HepG2 (cell line): ENCODE data around the gene SDK1. TPM values are rescaled to one million over a fixed set of nuclear protein-coding genes. Genes with fewer than 3 reads are reported as not detected.

Experiments used
- ATAC-seq: fragments of 200-7000 bp; cut with Tn5 transposase; 3 replicates; pipeline ENCODE4 v1.9.1; 2020; ENCODE audit warnings: mild to moderate bottlenecking, moderate library complexity
- BruUV-seq: library from RNA; stranded (reverse); fragments of 400-500 nt; replicated peaks from 2 replicates; lab custom pipeline; 2021; lab: Mats Ljungman, UMichigan
- CTCF ChIA-PET: fragments of 300-600 bp; formaldehyde crosslinking; extraction: SDS; loops from one replicate; lab custom pipeline; 2021; ENCODE audit warnings: low total read pairs, inconsistent platforms, low intra/inter-chr PET ratio; lab: Yijun Ruan, JAX
- POLR2A ChIA-PET: fragments of 350-600 bp; sonication (Branson Sonifier 250); formaldehyde crosslinking; loops from one replicate; lab custom pipeline; 2020; ENCODE audit warnings: antibody characterized with exemption, inconsistent platforms; lab: Yijun Ruan, JAX
- DNase-seq: peaks from one replicate; pipeline ENCODE4 v3.0.0-alpha.2; 2015; ENCODE audit warnings: low spot score
- FAIRE-seq: peaks from 3 replicates; lab custom pipeline; 2011; peaks lifted over from hg19 to GRCh38; lab: Jason Lieb, UNC
- H2AFZ ChIP-seq: one replicate; pipeline ENCODE4 v1.6.1; 2011; ENCODE audit warnings: low read length, inconsistent platforms
- H3K27ac ChIP-seq: fragments of 300-600 bp; 3 replicates; pipeline ENCODE4 v1.8.0; 2011; ENCODE audit warnings: mixed run types, mild to moderate bottlenecking, mixed read lengths, low read length, inconsistent platforms; ENCODE audit not compliant: insufficient read depth; ENCODE audit errors: extremely low read length
- H3K27me3 ChIP-seq, 2 experiments: fragments of 200-600 bp in 1 of 2; 2 replicates in 1 of 2; 3 replicates in 1 of 2; pipeline versions ENCODE4 v1.6.0 to v1.8.0; 2011; ENCODE audit warnings: low read length in 2 of 2, mild to moderate bottlenecking in 2 of 2, moderate library complexity in 2 of 2, inconsistent platforms in 1 of 2; ENCODE audit not compliant: insufficient read depth in 2 of 2, control insufficient read depth in 1 of 2
- H3K36me3 ChIP-seq, 2 experiments: fragments of 200-600 bp in 1 of 2; replicated peaks in 1 of 2; 2 replicates in 1 of 2; 3 replicates in 1 of 2; pipeline versions ENCODE4 v1.5.1 to v1.8.0; 2011; ENCODE audit warnings: low read length in 2 of 2, inconsistent platforms in 1 of 2; ENCODE audit not compliant: insufficient read depth in 2 of 2, control insufficient read depth in 1 of 2
- H3K4me1 ChIP-seq: 2 replicates; pipeline ENCODE4 v1.5.1; 2012; ENCODE audit warnings: low read length, inconsistent platforms; ENCODE audit not compliant: insufficient read depth
- H3K4me2 ChIP-seq: 2 replicates; pipeline ENCODE4 v1.6.0; 2011; ENCODE audit warnings: low read depth, low read length, inconsistent platforms
- H3K4me3 ChIP-seq, 3 experiments: fragments of 200-600 bp in 1 of 3; sonication (generic), shearing (Covaris generic) in 1 of 3; replicated peaks in 1 of 3; 2 replicates each; pipeline ENCODE4 v1.5.1; 2011 to 2016; ENCODE audit warnings: low read length in 3 of 3, inconsistent platforms in 2 of 3, low read depth in 2 of 3, mild to moderate bottlenecking in 2 of 3, control low read depth in 1 of 3, mixed read lengths in 1 of 3; ENCODE audit not compliant: insufficient read depth in 1 of 3
- H3K79me2 ChIP-seq: one replicate; pipeline ENCODE4 v1.6.1; 2011; ENCODE audit warnings: low read length, inconsistent platforms; ENCODE audit not compliant: insufficient read depth
- H3K9ac ChIP-seq: 2 replicates; pipeline ENCODE4 v1.6.0; 2011; ENCODE audit warnings: mild to moderate bottlenecking, low read depth, low read length, inconsistent platforms; ENCODE audit not compliant: insufficient read depth
- H3K9me3 ChIP-seq: 2 replicates; pipeline ENCODE4 v1.5.1; 2012; ENCODE audit warnings: mild to moderate bottlenecking, low read length
- H4K20me1 ChIP-seq: 2 replicates; pipeline ENCODE4 v1.6.0; 2011; ENCODE audit warnings: inconsistent platforms, mild to moderate bottlenecking, low read length, moderate library complexity; ENCODE audit not compliant: insufficient read depth
- AGO1 ChIP-seq: fragments of 200-400 bp; formaldehyde crosslinking; IDR thresholded peaks from 2 replicates; pipeline ENCODE4 v1.6.1; 2017; ENCODE audit warnings: mild to moderate bottlenecking, low read depth, low read length, moderate library complexity; ENCODE audit not compliant: poor library complexity, severe bottlenecking
- GATAD1 ChIP-seq: IDR thresholded peaks from 2 replicates; pipeline ENCODE4 v1.6.1; 2016; ENCODE audit warnings: missing genetic modification reagents, missing compliant biosample characterization
- NR3C1 ChIP-seq: sonication (generic); formaldehyde crosslinking; IDR thresholded peaks from 2 replicates; pipeline ENCODE4 v1.4.0; 2020; ENCODE audit warnings: missing genetic modification reagents
- PCBP2 ChIP-seq: fragments of 200-400 bp; formaldehyde crosslinking; optimal IDR thresholded peaks from 2 replicates; pipeline ENCODE3; 2018; ENCODE audit warnings: low read length, low read depth; ENCODE audit not compliant: poor library complexity, severe bottlenecking
- POLR2G ChIP-seq: fragments of 200-400 bp; formaldehyde crosslinking; IDR thresholded peaks from 2 replicates; pipeline ENCODE4 v1.6.1; 2018; ENCODE audit warnings: mild to moderate bottlenecking, low read depth, low read length, moderate library complexity
- SMC3 ChIP-seq: IDR thresholded peaks from 2 replicates; pipeline ENCODE4 v1.6.1; 2011; ENCODE audit warnings: low read length, improper control_type of control experiment
- TEAD3 ChIP-seq: optimal IDR thresholded peaks from 2 replicates; pipeline ENCODE3; 2016; ENCODE audit warnings: borderline replicate concordance
- ZBTB42 ChIP-seq: sonication (generic); formaldehyde crosslinking; IDR thresholded peaks from 2 replicates; pipeline ENCODE4 v1.5.0; 2020; ENCODE audit warnings: mild to moderate bottlenecking, missing genetic modification reagents
- ZFP1 ChIP-seq: IDR thresholded peaks from 2 replicates; pipeline ENCODE4 v1.6.1; 2016
- ZKSCAN8 ChIP-seq: IDR thresholded peaks from 2 replicates; pipeline ENCODE4 v1.6.1; 2016; ENCODE audit warnings: borderline replicate concordance, missing genetic modification reagents, missing compliant biosample characterization
- ZMYM4 ChIP-seq: sonication (generic); formaldehyde crosslinking; IDR thresholded peaks from 2 replicates; pipeline ENCODE4 v1.8.1; 2023; ENCODE audit warnings: mild to moderate bottlenecking, missing genetic modification reagents
- ZNF33B ChIP-seq: sonication (generic); formaldehyde crosslinking; IDR thresholded peaks from 2 replicates; pipeline ENCODE4 v1.5.1; 2020; ENCODE audit warnings: mild to moderate bottlenecking, missing genetic modification reagents
- ZNF343 ChIP-seq: sonication (generic); formaldehyde crosslinking; IDR thresholded peaks from 2 replicates; pipeline ENCODE4 v1.4.0; 2020; ENCODE audit warnings: mild to moderate bottlenecking, missing genetic modification reagents
- ZNF530 ChIP-seq: sonication (generic); formaldehyde crosslinking; IDR thresholded peaks from 2 replicates; pipeline ENCODE4 v1.5.0; 2020; ENCODE audit warnings: low read depth, mild to moderate bottlenecking, missing genetic modification reagents
- ZNF670 ChIP-seq: sonication (generic); formaldehyde crosslinking; IDR thresholded peaks from 2 replicates; pipeline ENCODE4 v1.8.0; 2022; ENCODE audit warnings: mild to moderate bottlenecking, missing genetic modification reagents, borderline replicate concordance
- ZNF780A ChIP-seq: sonication (generic); formaldehyde crosslinking; IDR thresholded peaks from 2 replicates; pipeline ENCODE4 v1.8.0; 2022; ENCODE audit warnings: mild to moderate bottlenecking, missing genetic modification reagents, moderate library complexity
- WGBS: methylation state at CpG from one replicate; pipeline ENCODE4 v1.1.6; 2017; ENCODE audit warnings: low lambda C conversion rate; 5-methylcytosine and 5-hydroxymethylcytosine counted together
- in situ Hi-C: cut with HindIII; loops from 2 replicates; pipeline ENCODE4 v1.10.0; 2017; ENCODE audit warnings: low pct_unique_long_range_greater_than_20kb; ENCODE audit not compliant: extremely low pct_ligation_motif_present
- intact Hi-C: fragments of 100-400 bp; cut with micrococcal nuclease; formaldehyde crosslinking; loops from one replicate; pipeline ENCODE4 v1.10.0; 2022; ENCODE audit not compliant: unreplicated experiment
- polyA plus RNA-seq, 8 experiments: library from polyadenylated mRNA; depleted of rRNA in 3 of 8; stranded (reverse) in 7 of 8; unstranded in 1 of 8; fragments of >200 nt; fragmentation: Illumina TruSeq in 4 of 8; extraction: Trizol in 4 of 8; gene quantifications; 2 replicates each; pipeline versions ENCODE4 v1.2.1 to v1.2.3, GENCODE V29; 2011 to 2016; ENCODE audit warnings: low read depth in 4 of 8, missing spikeins in 1 of 8, mixed read lengths in 1 of 8; ENCODE audit not compliant: insufficient read depth in 1 of 8
- total RNA-seq, 5 experiments: library from RNA; depleted of rRNA; stranded (reverse); fragments of >200 nt; fragmentation: Illumina TruSeq; extraction: Trizol; gene quantifications; 2 replicates each; pipeline ENCODE4 v1.2.3, GENCODE V29; 2016; ENCODE audit warnings: low read depth in 1 of 5
- TF ChIP-seq, protein P1 (sequence below): sonication (generic); formaldehyde crosslinking; IDR thresholded peaks from 2 replicates; pipeline ENCODE4 v1.4.0; 2020; ENCODE audit warnings: missing genetic modification reagents
- TF ChIP-seq, protein P2 (sequence below): IDR thresholded peaks from 2 replicates; pipeline ENCODE4 v1.6.1; 2012; ENCODE audit warnings: inconsistent platforms

The SDK1 gene
- total and polyA plus RNA-seq, 2 of the 13 experiments (the other 11 are each of a cell fraction or from before 2014, with no cell fraction given) = 0.35 to 2.4 TPM

- H3K9ac ChIP-seq = no peak overlapping the region
- H3K79me2 ChIP-seq = no peaks in the 10 kb centered on the region
- no peak overlapping the region for H3K27ac ChIP-seq
- in situ Hi-C loops (no loop called here), intact Hi-C loops (no loop called here)
- ChIA-PET POLR2A (no interaction called here), CTCF (no interaction called here)
- ATAC-seq (peak; percentile 56; the same call in 2 of the 3 replicates), FAIRE-seq (no peak), DNase-seq (no peak)
- TF ChIP-seq SMC3 = no peak
- TF ChIP-seq TEAD3 = peak; percentile 37
- no peaks in the 10 kb centered on the region for H4K20me1 ChIP-seq
- H2AFZ ChIP-seq = no peak overlapping the region
- no TSS peak for BruUV-seq
- H3K9me3 ChIP-seq = no peaks in the 10 kb centered on the region
- no peak overlapping the region for H3K4me2 ChIP-seq
- WGBS = 87% methylated on average over 5 of the region's 7 CpGs
- H3K4me1 ChIP-seq = peaks cover 9% of the 10 kb centered on the region; the same call in 1 of the 2 replicates
- no peaks in the 10 kb centered on the region for H3K36me3 ChIP-seq
- no peaks in the 10 kb centered on the region for H3K27me3 ChIP-seq
- H3K4me3 ChIP-seq = no peak overlapping the region
These were observed 129.5 kb downstream of the SDK1 start for GRCh38 chr7:3430588-3430987.

DNA sequence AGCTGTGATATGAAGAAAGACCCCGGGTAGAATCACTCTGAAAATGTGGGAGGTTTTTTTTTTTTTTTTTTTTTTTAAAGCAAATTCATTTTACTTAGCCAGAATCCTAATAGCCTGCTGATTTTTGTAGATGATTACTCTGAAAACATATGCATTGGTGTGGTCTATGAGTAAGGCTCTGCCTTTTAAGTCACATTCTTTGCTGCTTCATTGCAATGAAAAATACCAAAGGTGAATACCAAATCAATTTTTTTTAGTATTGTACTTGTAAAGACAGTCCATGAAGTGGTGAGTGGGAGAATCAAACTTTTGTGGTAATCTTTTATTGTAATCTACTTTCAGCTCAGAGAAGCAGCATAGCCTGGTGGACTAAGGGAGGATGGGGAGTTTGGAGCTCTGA is 130.3 kb downstream of the SDK1 start:
- in situ Hi-C loops = no loop called here
- BruUV-seq = no TSS peak
- intact Hi-C loops = no loop called here
- Histone ChIP-seq H3K9ac (no peak overlapping the region), H4K20me1 (no peaks in the 10 kb centered on the region), H3K27me3 (no peaks in the 10 kb centered on the region), H3K36me3 (no peaks in the 10 kb centered on the region), H2AFZ (no peak overlapping the region), H3K79me2 (no peaks in the 10 kb centered on the region), H3K4me2 (no peak overlapping the region), H3K9me3 (no peaks in the 10 kb centered on the region), H3K4me1 (peaks cover 9% of the 10 kb centered on the region; the same call in 1 of the 2 replicates), H3K4me3 (no peak overlapping the region), H3K27ac (no peak overlapping the region)
- ChIA-PET POLR2A (no interaction called here), CTCF (no interaction called here)
- 74% methylated on average over 1 of the region's 1 CpG for WGBS
- FAIRE-seq = no peak
- TF ChIP-seq, protein P1, sequence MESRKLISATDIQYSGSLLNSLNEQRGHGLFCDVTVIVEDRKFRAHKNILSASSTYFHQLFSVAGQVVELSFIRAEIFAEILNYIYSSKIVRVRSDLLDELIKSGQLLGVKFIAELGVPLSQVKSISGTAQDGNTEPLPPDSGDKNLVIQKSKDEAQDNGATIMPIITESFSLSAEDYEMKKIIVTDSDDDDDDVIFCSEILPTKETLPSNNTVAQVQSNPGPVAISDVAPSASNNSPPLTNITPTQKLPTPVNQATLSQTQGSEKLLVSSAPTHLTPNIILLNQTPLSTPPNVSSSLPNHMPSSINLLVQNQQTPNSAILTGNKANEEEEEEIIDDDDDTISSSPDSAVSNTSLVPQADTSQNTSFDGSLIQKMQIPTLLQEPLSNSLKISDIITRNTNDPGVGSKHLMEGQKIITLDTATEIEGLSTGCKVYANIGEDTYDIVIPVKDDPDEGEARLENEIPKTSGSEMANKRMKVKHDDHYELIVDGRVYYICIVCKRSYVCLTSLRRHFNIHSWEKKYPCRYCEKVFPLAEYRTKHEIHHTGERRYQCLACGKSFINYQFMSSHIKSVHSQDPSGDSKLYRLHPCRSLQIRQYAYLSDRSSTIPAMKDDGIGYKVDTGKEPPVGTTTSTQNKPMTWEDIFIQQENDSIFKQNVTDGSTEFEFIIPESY = no peak
- no peak for TF ChIP-seq ZNF343 (CRISPR knock-in tag)
- TF ChIP-seq, protein P2, sequence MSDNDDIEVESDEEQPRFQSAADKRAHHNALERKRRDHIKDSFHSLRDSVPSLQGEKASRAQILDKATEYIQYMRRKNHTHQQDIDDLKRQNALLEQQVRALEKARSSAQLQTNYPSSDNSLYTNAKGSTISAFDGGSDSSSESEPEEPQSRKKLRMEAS = no peak
- TF ChIP-seq GATAD1 (CRISPR knock-in tag) = no peak
- TF ChIP-seq AGO1 = no peak
- no peak for TF ChIP-seq ZFP1 (CRISPR knock-in tag)
- no peak for TF ChIP-seq ZBTB42 (CRISPR knock-in tag)
- no peak for TF ChIP-seq PCBP2
- no peak for TF ChIP-seq ZNF670 (CRISPR knock-in tag)
- TF ChIP-seq ZKSCAN8 (CRISPR knock-in tag) = no peak
- no peak for TF ChIP-seq ZNF33B
- TF ChIP-seq ZMYM4 (CRISPR knock-in tag) = no peak
- TF ChIP-seq ZNF530 (CRISPR knock-in tag) = no peak
- no peak for TF ChIP-seq ZNF780A
- TF ChIP-seq POLR2G = no peak
- no peak for TF ChIP-seq NR3C1 (CRISPR knock-in tag)
- no peak for ATAC-seq
- DNase-seq = no peak
